Colonic mucosa (tissue), 4 donors: ENCODE measurements around the gene GALNT11. TPM values are rescaled to one million over a fixed set of nuclear protein-coding genes. Genes with fewer than 3 reads are reported as not detected.
A peak's percentile ranks its signal among the peaks of the same experiment; 100 is the strongest.
"Not testable (repeated sequence)": the region's sequence is repeated elsewhere in the genome, so short reads cannot be mapped to it uniquely, and the experiment has no call there.

ENCODE experiments used
- DNase-seq: peaks from one replicate; pipeline ENCODE4 v3.0.0-alpha.2; 2020
- H3K27ac ChIP-seq: fragments of 200-600 bp; one replicate; pipeline ENCODE4 v1.8.0; 2021
- H3K27me3 ChIP-seq: fragments of 200-600 bp; one replicate; pipeline ENCODE4 v1.8.0; 2021
- H3K36me3 ChIP-seq: fragments of 200-600 bp; one replicate; pipeline ENCODE4 v1.8.0; 2021
- H3K4me1 ChIP-seq: fragments of 200-600 bp; one replicate; pipeline ENCODE4 v1.8.0; 2021; ENCODE audit warnings: mild to moderate bottlenecking
- H3K4me3 ChIP-seq: fragments of 200-600 bp; one replicate; pipeline ENCODE4 v1.8.0; 2021
- H3K9ac ChIP-seq, 2 donors: one replicate each; pipeline ENCODE4 v1.7.0; 2013; ENCODE audit warnings: control low read depth in 2 of 2, low read depth in 2 of 2, low read length in 2 of 2
- H3K9me3 ChIP-seq: fragments of 200-600 bp; one replicate; pipeline ENCODE4 v1.8.0; 2021
- intact Hi-C: fragments of 100-400 bp; cut with DNase I; formaldehyde crosslinking; loops from one replicate; pipeline ENCODE4 v1.14.1; 2022
- total RNA-seq, 2 donors: library from RNA; stranded (reverse); fragmentation: NEBNext Ultra II Directional in 1 of 2; extraction: Animal tissue kit (Norgen Biotek cat#: 25700) in 1 of 2; gene quantifications; one replicate each; pipeline ENCODE4 v1.2.1, GENCODE V29; 2021
- TF ChIP-seq, protein P1 (sequence below): fragments of 200-600 bp; IDR thresholded peaks from one replicate; pipeline ENCODE4 v1.8.0; 2022; ENCODE audit warnings: antibody characterized with exemption, mild to moderate bottlenecking
- donor health status: healthy.
- donor health status: DM: no; HTN: no; CAD: no.
- donor health status: DM: no; HTN: no; CAD: no.

Gene GALNT11
- total RNA-seq, 2 donors from 2014 or later = 18.5 to 20.8 TPM

DNA sequence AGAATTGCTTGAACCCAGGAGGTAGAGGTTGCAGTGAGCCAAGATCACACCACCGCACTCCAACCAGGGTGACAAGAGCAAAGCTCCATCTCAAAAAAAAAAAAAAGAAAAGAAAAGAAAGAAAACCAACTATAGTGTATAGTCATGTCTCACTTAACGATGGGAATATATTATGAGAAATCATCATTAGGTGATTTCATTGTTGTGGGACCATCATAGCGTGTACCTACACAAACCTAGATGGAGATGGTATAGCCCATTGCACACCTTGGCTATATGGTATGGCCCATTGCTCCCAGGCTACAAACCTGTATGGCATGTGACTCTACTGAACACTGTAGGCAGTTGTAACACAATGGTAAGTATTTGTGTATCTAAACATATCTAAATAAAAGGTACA is 8.5 kb upstream of the GALNT11 start:
- TF ChIP-seq, protein P1, sequence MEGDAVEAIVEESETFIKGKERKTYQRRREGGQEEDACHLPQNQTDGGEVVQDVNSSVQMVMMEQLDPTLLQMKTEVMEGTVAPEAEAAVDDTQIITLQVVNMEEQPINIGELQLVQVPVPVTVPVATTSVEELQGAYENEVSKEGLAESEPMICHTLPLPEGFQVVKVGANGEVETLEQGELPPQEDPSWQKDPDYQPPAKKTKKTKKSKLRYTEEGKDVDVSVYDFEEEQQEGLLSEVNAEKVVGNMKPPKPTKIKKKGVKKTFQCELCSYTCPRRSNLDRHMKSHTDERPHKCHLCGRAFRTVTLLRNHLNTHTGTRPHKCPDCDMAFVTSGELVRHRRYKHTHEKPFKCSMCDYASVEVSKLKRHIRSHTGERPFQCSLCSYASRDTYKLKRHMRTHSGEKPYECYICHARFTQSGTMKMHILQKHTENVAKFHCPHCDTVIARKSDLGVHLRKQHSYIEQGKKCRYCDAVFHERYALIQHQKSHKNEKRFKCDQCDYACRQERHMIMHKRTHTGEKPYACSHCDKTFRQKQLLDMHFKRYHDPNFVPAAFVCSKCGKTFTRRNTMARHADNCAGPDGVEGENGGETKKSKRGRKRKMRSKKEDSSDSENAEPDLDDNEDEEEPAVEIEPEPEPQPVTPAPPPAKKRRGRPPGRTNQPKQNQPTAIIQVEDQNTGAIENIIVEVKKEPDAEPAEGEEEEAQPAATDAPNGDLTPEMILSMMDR = no peak
- Histone ChIP-seq H3K36me3 (no peaks in the 10 kb centered on the region), H3K4me1 (no peaks in the 10 kb centered on the region), H3K27me3 (no peaks in the 10 kb centered on the region), H3K9me3 (no peaks in the 10 kb centered on the region), H3K9ac (no peak overlapping the region), H3K4me3 (no peak overlapping the region), H3K27ac (no peak overlapping the region)
- intact Hi-C loops = no loop called here
- no peak for DNase-seq

GRCh38 chr7:152017683-152018082 is 7.8 kb upstream of the GALNT11 start:
- H3K36me3 ChIP-seq, H3K4me3 ChIP-seq, H3K27me3 ChIP-seq, H3K27ac ChIP-seq, H3K9me3 ChIP-seq, H3K9ac ChIP-seq, intact Hi-C loops, H3K4me1 ChIP-seq, DNase-seq: not testable (repeated sequence)

GRCh38 chr7:152021740-152022139 is 3.7 kb upstream of the GALNT11 start:
- H3K9me3 ChIP-seq, H3K4me1 ChIP-seq, H3K4me3 ChIP-seq, H3K27me3 ChIP-seq, DNase-seq, H3K9ac ChIP-seq, intact Hi-C loops, H3K27ac ChIP-seq, H3K36me3 ChIP-seq: not testable (repeated sequence)

DNA sequence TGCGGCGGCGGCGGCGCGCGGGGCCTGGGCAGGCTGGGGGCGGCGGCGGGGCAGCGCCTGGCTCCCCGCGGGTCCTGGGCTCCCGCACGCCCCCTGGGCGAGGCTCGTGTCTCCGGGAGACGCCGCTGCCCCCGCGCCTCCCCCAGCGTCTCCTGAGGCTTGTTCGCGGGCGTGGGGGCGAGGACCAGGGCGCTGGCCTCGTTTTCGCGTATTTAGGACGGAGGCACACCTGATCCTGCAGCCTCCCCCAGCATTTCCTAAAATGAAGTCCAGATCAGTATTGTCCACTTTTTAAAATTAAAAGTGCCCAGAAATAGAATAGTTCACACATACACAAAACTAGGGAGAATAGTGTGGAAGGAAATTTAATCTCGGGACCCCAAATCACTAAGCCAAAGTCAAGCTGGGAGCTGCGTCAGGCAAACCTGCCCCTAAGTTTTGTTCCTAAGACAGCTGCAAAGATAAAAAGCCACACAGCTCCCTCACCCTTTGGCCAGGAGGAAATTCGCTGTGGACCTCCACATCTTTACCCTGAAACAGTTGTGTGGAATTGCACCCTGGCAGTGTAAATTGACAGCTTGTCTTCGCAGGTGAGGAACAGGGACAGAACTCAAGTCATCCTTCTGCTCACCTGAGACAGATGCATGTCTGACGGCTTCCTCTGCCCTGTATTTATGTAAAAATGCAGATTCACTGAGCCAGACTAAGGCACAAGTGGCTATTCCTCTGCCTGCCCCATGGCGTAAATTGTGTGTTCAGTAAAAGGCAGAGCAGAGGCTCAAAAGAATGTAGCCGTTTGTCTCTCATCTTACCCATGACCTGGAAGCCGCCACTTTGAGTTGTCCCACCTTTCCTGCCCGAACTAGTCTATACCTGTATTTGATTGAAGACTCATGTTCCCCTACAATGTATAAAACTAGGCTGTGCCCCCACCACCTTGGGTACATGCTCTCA is 740 bp downstream of the GALNT11 start:
- no peak for DNase-seq
- H3K9ac ChIP-seq = peak overlapping the region; percentile 69 to 96
- intact Hi-C loops = no loop called here
- H3K27me3 ChIP-seq = no peaks in the 10 kb centered on the region
- peaks cover 7% of the 10 kb centered on the region for H3K4me1 ChIP-seq
- H3K4me3 ChIP-seq = peak overlapping the region; percentile 56
- no peaks in the 10 kb centered on the region for H3K9me3 ChIP-seq
- TF ChIP-seq, protein P1 = no peak
- peak overlapping the region; percentile 78 for H3K27ac ChIP-seq
- no peaks in the 10 kb centered on the region for H3K36me3 ChIP-seq

DNA sequence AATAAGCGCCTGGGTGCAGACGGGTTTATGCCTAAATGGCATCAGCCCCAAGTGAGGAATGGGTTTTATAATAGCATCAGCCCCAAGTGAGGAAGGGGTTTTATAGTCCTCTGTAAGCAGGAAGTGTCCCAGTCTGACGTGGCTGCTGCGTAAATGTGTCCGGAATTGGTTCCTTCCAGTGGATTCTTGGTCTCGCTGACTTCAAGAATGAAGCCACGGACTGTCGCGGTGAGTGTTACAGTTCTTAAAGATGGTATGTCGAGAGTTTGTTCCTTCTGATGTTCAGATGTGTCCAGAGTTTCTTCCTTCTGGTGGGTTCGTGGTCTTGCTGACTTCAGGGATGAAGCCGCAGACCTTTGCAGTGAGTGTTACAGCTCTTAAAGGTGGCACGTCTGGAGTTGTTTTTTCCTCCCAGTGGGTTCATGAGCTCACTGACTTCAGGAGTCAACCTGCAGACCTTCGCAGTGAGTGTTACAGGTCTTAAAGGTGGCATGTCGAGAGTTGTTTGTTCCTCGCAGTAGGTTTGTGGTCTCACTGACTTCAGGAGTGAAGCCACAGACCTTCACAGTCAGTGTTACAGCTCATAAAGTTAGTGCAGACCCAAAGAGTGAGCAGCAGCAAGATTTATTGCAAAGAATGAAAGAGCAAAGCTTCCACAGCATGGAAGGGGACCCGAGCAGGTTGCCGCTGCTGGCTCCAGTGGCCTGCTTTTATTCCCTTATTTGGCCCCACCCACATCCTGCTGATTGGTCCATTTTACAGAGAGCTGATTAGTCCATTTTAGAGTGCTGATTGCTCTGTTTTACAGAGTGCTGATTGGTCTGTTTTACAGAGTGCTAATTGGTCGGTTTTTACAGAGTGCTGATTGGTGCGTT is 2.3 kb downstream of the GALNT11 start:
- H3K4me1 ChIP-seq, intact Hi-C loops: not testable (repeated sequence)

DNA sequence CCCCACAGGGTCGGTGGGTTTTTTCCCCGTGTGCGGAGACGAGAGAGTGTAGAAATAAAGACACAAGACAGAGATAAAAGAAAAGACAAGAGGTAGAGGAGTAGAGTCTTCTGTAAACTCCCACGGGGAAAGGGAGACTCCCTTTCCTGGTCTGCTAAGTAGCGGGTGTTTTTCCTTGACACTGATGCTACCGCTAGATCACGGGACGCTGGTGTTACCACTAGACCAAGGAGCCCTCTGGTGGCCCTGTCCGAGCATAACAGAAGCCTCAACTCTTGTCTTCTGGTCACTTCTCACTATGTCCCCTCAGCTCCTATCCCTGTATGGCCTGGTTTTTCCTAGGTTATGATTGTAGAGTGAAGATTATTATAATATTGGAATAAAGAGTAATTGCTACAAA is 4.6 kb downstream of the GALNT11 start:
- peak; percentile 58 for DNase-seq
- intact Hi-C loops = not testable (repeated sequence)

More for the DNA sequence above, 2.3 kb downstream of the GALNT11 start:
- H3K9ac ChIP-seq, H3K27ac ChIP-seq, H3K9me3 ChIP-seq, H3K36me3 ChIP-seq, DNase-seq, H3K27me3 ChIP-seq, H3K4me3 ChIP-seq: not testable (repeated sequence)

DNA sequence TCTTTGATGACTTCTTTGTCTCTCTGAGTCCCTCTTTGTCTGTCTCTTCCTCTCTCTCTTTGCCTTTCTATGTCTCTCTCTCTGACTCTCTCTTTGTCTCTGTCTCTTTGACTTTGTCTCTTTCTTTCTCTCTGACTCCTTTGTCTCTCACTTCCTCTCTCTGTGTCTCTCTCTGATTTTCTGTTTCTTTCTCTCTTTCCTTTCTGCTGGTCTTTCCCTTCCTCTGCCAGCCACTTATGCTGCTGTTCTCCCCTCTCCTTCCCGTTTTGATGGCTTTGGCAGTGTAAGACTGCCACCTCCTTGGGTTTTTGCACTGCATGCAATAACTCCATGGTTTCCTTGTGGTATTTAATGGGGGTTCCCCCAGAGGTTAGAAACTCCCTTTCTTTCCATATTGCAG is 5.2 kb downstream of the GALNT11 start:
- not testable (repeated sequence) for H3K36me3 ChIP-seq

More for the DNA sequence above, 4.6 kb downstream of the GALNT11 start:
- H3K4me1 ChIP-seq, H3K9me3 ChIP-seq, H3K4me3 ChIP-seq, H3K27ac ChIP-seq, H3K9ac ChIP-seq, H3K36me3 ChIP-seq, H3K27me3 ChIP-seq: not testable (repeated sequence)
- TF ChIP-seq, protein P1 = peak; percentile 38

More for the DNA sequence above, 5.2 kb downstream of the GALNT11 start:
- H3K27me3 ChIP-seq, H3K9me3 ChIP-seq, H3K4me3 ChIP-seq, H3K4me1 ChIP-seq, H3K9ac ChIP-seq, DNase-seq, intact Hi-C loops, H3K27ac ChIP-seq: not testable (repeated sequence)
